ENCODE results near the gene EXD1.

EXD1 gene

DNA sequence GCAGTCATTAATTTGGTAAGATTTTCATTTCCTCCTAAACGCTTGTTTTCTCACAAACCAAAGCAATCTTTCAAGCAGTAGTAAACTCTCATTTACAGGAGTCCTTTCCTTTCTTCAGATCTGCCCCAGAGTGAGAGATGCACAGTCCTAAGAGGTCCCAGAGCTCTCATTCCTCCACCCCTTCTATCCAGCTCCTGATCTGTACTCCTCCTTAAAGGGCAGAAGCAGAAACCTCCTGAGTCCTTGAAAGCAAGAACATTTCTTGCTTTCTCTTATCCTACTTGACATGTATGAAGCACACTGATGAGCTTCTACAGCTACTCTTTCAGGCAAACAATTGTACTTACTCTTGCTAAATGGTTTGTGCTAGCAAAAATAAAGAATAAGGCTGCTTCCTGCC, 11.7 kb downstream of the EXD1 start:
- intact Hi-C loops (cut with DNase I; ENCODE audit: low total_unique reads) = no loop called here
- no peaks in the 10 kb centered on the region for H3K4me1 ChIP-seq
- H3K36me3 ChIP-seq = no peaks in the 10 kb centered on the region
- DNase-seq = no peak
- H3K27me3 ChIP-seq = peaks cover 0 to 33% of the 10 kb centered on the region in 2 donors
- H3K27ac ChIP-seq = no peak overlapping the region
- H3K9me3 ChIP-seq = no peaks in the 10 kb centered on the region
- TF ChIP-seq, protein P1, sequence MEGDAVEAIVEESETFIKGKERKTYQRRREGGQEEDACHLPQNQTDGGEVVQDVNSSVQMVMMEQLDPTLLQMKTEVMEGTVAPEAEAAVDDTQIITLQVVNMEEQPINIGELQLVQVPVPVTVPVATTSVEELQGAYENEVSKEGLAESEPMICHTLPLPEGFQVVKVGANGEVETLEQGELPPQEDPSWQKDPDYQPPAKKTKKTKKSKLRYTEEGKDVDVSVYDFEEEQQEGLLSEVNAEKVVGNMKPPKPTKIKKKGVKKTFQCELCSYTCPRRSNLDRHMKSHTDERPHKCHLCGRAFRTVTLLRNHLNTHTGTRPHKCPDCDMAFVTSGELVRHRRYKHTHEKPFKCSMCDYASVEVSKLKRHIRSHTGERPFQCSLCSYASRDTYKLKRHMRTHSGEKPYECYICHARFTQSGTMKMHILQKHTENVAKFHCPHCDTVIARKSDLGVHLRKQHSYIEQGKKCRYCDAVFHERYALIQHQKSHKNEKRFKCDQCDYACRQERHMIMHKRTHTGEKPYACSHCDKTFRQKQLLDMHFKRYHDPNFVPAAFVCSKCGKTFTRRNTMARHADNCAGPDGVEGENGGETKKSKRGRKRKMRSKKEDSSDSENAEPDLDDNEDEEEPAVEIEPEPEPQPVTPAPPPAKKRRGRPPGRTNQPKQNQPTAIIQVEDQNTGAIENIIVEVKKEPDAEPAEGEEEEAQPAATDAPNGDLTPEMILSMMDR (IDR thresholded peaks at IDR 0.05) = no peak
- H3K4me3 ChIP-seq = no peak overlapping the region

DNA sequence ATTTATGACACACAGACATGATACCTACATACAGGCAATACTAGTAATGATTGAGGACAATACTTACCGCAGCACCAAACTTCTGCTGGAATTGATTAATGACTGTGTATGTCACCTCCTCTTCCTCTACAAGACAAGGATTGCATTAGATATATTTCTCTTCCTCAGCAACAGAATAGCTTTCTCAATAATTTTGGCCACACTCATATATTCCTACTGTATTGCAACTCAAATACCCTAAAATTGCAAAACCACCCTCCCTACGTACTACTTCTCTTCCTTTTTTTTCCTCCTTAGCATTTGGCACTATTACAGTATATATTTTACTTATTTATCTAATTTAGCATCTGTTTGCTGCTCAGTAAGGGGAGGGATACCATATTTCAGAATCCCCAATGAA, 14.8 kb downstream of the EXD1 start:
- TF ChIP-seq, protein P1 (IDR thresholded peaks at IDR 0.05) = no peak
- Histone ChIP-seq H3K4me1 (no peaks in the 10 kb centered on the region), H3K4me3 (no peak overlapping the region), H3K27ac (no peak overlapping the region), H3K9me3 (no peaks in the 10 kb centered on the region), H3K36me3 (no peaks in the 10 kb centered on the region), H3K27me3 (peaks cover 0 to 15% of the 10 kb centered on the region in 2 donors)
- intact Hi-C loops (cut with DNase I; ENCODE audit: low total_unique reads) = no loop called here
- DNase-seq = no peak

DNA sequence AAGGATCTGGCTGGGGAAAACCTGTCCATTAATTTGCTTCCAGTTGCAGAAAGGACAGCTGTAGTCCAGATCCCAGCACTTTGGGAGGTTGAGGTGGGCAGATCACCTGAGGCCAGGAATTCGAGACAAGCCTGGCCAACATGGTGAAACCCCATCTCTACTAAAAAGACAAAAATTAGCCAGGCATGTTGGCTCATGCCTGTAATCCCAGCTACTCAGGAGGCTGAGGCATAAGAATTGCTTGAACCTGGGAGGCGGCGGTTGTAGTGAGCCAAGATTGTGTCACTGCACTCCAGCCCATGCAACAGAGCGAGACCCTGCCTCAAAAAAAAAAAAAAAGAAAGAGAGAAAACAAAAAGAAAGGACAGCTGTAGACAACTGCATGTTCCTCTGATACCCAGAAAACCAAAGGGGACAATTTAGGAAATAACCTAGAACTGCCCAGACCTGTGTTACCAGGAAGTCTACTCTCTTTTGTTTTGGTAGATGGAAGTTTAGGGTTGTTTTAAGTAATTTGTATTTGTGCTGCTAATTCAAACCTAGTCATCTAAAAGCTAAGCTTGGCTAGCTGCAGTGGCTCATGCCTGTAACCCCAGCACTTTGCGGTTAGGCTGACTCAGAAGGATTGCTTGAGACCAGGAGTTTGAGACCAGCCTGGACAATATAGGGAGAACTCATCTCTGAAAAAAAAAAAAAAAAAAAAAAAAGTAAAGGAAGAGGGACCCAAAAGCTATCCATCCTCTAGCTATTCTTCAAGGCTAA, 22.7 kb downstream of the EXD1 start:
- Histone ChIP-seq H3K4me3 (no peak overlapping the region), H3K36me3 (no peaks in the 10 kb centered on the region), H3K9me3 (no peaks in the 10 kb centered on the region), H3K27ac (no peak overlapping the region), H3K27me3 (peaks cover 0 to 11% of the 10 kb centered on the region in 2 donors), H3K4me1 (no peaks in the 10 kb centered on the region)
- intact Hi-C loops (cut with DNase I; ENCODE audit: low total_unique reads) = no loop called here
- TF ChIP-seq, protein P1 (IDR thresholded peaks at IDR 0.05) = no peak
- DNase-seq = no peak

DNA sequence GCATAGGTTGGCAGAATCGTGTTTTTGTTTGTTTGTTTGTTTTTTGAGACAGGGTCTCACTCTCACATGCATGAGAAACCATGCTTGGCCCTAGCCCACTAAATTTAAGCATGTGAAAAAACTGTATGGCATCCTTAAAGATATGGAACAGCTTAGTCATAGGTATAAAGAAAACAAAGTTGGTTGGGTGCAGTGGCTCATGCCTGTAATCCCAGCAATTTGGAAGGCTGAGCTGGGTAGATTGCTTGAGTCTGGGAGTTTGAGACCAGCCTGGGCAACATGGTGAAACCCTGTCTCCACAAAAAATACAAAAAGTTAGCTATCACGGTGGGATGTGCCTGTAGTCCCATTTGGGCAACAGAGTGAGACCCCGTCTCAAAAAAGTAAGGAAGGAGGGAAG, 25.2 kb downstream of the EXD1 start:
- Histone ChIP-seq H3K4me1 (no peaks in the 10 kb centered on the region), H3K27ac (no peak overlapping the region), H3K27me3 (peaks cover 0 to 16% of the 10 kb centered on the region in 2 donors), H3K36me3 (no peaks in the 10 kb centered on the region), H3K4me3 (no peak overlapping the region), H3K9me3 (no peaks in the 10 kb centered on the region)
- TF ChIP-seq, protein P1 (IDR thresholded peaks at IDR 0.05) = no peak
- no peak for DNase-seq
- intact Hi-C loops (cut with DNase I; ENCODE audit: low total_unique reads) = no loop called here

DNA sequence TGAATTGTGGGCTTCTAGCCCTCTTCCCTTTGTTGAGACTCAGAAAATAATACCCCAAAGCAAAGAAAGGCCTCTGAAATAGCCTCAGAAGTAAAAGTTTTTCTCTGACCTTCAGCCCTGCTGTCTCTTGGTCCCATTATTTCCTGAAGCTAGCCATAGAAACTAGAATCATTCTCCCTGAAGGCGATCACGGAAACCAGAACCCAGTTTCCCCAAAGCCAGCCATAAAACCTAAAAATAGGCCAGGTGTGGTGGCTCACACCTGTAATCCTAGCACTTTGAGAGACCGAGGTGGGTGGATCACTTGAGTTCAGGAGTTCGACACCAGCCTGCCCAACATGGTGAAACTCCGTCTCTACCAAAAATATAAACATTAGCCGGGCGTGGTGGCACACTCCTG, 27.2 kb downstream of the EXD1 start:
- intact Hi-C loops (cut with DNase I; ENCODE audit: low total_unique reads) = no loop called here
- TF ChIP-seq, protein P1 (IDR thresholded peaks at IDR 0.05) = no peak
- no peak overlapping the region for H3K27ac ChIP-seq

More for the DNA sequence above, 27.2 kb downstream of the EXD1 start:
- peaks cover 0 to 15% of the 10 kb centered on the region in 2 donors for H3K27me3 ChIP-seq
- H3K4me1 ChIP-seq = no peaks in the 10 kb centered on the region
- no peak for DNase-seq
- H3K9me3 ChIP-seq = no peaks in the 10 kb centered on the region
- H3K4me3 ChIP-seq = no peak overlapping the region
- H3K36me3 ChIP-seq = no peaks in the 10 kb centered on the region
